ENCODE data around the gene EHMT1. TPM values are rescaled to one million over a fixed set of nuclear protein-coding genes. Genes with fewer than 3 reads are reported as not detected.

EHMT1 gene
- total RNA-seq, 4 donors from 2014 or later: 38.6 to 77.8 (median 54.3) TPM

- TF ChIP-seq, protein P1, sequence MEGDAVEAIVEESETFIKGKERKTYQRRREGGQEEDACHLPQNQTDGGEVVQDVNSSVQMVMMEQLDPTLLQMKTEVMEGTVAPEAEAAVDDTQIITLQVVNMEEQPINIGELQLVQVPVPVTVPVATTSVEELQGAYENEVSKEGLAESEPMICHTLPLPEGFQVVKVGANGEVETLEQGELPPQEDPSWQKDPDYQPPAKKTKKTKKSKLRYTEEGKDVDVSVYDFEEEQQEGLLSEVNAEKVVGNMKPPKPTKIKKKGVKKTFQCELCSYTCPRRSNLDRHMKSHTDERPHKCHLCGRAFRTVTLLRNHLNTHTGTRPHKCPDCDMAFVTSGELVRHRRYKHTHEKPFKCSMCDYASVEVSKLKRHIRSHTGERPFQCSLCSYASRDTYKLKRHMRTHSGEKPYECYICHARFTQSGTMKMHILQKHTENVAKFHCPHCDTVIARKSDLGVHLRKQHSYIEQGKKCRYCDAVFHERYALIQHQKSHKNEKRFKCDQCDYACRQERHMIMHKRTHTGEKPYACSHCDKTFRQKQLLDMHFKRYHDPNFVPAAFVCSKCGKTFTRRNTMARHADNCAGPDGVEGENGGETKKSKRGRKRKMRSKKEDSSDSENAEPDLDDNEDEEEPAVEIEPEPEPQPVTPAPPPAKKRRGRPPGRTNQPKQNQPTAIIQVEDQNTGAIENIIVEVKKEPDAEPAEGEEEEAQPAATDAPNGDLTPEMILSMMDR (IDR thresholded peaks at IDR 0.05 in 4 of 5, conservative IDR thresholded peaks at IDR 0.05 in 1 of 5): no peak
- TF ChIP-seq POLR2A (IDR thresholded peaks at IDR 0.05): no peak
- Histone ChIP-seq H3K36me3 (peaks cover 0 to 46% of the 10 kb centered on the region in 2 donors), H3K27ac (no peak overlapping the region), H3K27me3 (no peaks in the 10 kb centered on the region), H3K4me1 (no peaks in the 10 kb centered on the region), H3K4me3 (no peak overlapping the region), H3K9me3 (no peaks in the 10 kb centered on the region)
- intact Hi-C loops (cut with DNase I; ENCODE audit: low total_unique reads) (no loop called here), in situ Hi-C loops (cut with MboI; ENCODE audit: low sequenced_read_pairs in 4 of 4) (no loop called here)
- no peak for ATAC-seq
- DNase-seq: no peak
Observed at GRCh38 chr9:137788561-137789294, 169.9 kb downstream of the EHMT1 start.

DNA sequence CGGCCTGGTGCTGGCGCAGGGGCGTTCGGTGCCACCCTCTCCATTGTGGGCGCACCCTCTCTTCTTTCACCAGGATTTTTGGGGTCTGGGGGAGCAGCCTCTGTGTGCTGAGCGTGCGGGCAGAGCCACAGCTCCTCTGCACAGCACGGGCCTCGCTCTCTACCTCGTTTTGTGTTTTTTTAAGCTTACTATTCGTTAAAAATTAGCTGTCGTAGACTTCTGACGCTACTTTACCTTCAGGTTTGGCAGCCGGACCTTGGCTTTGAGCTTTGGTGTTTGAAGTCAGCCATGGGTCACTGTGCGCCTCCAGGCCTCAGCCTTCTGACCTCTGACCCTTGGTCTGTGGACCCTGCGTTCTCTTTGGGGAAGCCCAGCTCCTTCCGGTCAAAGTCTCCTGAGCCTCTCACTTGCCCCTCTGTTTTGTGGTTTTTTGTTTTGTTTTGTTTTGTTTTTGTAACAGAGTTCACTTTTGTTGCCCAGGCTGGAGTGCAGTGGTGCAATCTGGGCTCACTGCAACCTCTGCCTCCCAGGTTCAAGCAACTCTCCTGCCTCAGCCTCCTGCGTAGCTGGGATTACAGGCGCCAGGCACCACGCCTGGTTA is 170.6 kb downstream of the EHMT1 start:
- no peak overlapping the region for H3K27ac ChIP-seq
- peaks cover 0 to 46% of the 10 kb centered on the region in 2 donors for H3K36me3 ChIP-seq
- TF ChIP-seq, protein P1 (IDR thresholded peaks at IDR 0.05 in 4 of 5, conservative IDR thresholded peaks at IDR 0.05 in 1 of 5): no peak
- no peak for TF ChIP-seq POLR2A (IDR thresholded peaks at IDR 0.05)
- in situ Hi-C loops (cut with MboI; ENCODE audit: low sequenced_read_pairs in 4 of 4) (no loop called here), intact Hi-C loops (cut with DNase I; ENCODE audit: low total_unique reads) (no loop called here)
- ATAC-seq: no peak
- no peak for DNase-seq
- H3K4me1 ChIP-seq: no peaks in the 10 kb centered on the region
- no peaks in the 10 kb centered on the region for H3K9me3 ChIP-seq
- no peak overlapping the region for H3K4me3 ChIP-seq
- H3K27me3 ChIP-seq: no peaks in the 10 kb centered on the region

GRCh38 chr9:137791947-137792346 is 173.1 kb downstream of the EHMT1 start:
- Histone ChIP-seq H3K4me1 (no peaks in the 10 kb centered on the region), H3K4me3 (no peak overlapping the region), H3K27ac (no peak overlapping the region), H3K9me3 (no peaks in the 10 kb centered on the region), H3K36me3 (peaks cover 2 to 58% of the 10 kb centered on the region in 2 donors), H3K27me3 (no peaks in the 10 kb centered on the region)
- DNase-seq: no peak
- intact Hi-C loops (cut with DNase I; ENCODE audit: low total_unique reads): no loop called here
- TF ChIP-seq, protein P1 (IDR thresholded peaks at IDR 0.05 in 4 of 5, conservative IDR thresholded peaks at IDR 0.05 in 1 of 5): no peak
- no peak for TF ChIP-seq POLR2A (IDR thresholded peaks at IDR 0.05)
- in situ Hi-C loops (cut with MboI; ENCODE audit: low sequenced_read_pairs in 4 of 4): no loop called here
- no peak for ATAC-seq

GRCh38 chr9:137793196-137793841 is 174.5 kb downstream of the EHMT1 start:
- no peaks in the 10 kb centered on the region for H3K9me3 ChIP-seq
- in situ Hi-C loops (cut with MboI; ENCODE audit: low sequenced_read_pairs in 4 of 4) (no loop called here), intact Hi-C loops (cut with DNase I; ENCODE audit: low total_unique reads) (no loop called here)
- no peak overlapping the region for H3K4me3 ChIP-seq
- H3K27ac ChIP-seq: no peak overlapping the region
- H3K27me3 ChIP-seq: no peaks in the 10 kb centered on the region
- ATAC-seq (no peak), DNase-seq (no peak)
- no peak for TF ChIP-seq POLR2A (IDR thresholded peaks at IDR 0.05)
- TF ChIP-seq, protein P1 (IDR thresholded peaks at IDR 0.05 in 4 of 5, conservative IDR thresholded peaks at IDR 0.05 in 1 of 5): no peak
- H3K4me1 ChIP-seq: no peaks in the 10 kb centered on the region
- H3K36me3 ChIP-seq: peaks cover 2 to 60% of the 10 kb centered on the region in 2 donors
